Astrocyte (in vitro differentiated cells and primary cell): ENCODE data around the gene NOB1.
"Not testable (repeated sequence)": the region's sequence is repeated elsewhere in the genome, so short reads cannot be mapped to it uniquely, and the experiment has no call there.

ENCODE experiments used
- EZH2 ChIP-seq: IDR thresholded peaks from 2 replicates; pipeline ENCODE4 v1.6.1; 2012; ENCODE audit warnings: mild to moderate bottlenecking, low read length, inconsistent platforms; ENCODE audit not compliant: insufficient read depth
- TF ChIP-seq, protein P1 (sequence below): IDR thresholded peaks from 2 replicates; pipeline ENCODE4 v1.5.1; 2011; ENCODE audit warnings: low read depth, mild to moderate bottlenecking, inconsistent platforms, low read length, moderate library complexity; ENCODE audit not compliant: insufficient read depth

DNA sequence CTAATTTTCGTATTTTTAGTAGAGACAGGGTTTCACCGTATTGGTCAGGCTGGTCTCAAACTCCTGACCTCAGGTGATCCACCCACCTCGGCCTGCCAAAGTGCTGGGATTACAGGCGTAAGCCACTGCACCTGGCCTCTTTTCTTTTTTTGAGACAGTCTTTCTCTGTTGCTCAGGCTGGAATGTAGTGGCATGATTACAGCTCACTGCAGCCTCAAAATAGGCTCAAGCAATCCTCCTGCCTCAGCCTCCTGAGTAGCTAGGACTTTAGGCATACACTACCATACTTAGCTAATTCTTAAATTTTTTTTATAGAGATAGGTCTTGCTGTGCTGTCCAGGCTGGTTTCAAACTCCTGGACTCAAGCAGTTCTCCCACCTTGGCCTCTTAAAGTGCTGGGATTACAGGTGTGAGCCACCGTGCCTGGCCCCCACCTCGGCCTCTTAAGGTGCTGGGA, 36.7 kb upstream of the NOB1 start:
- TF ChIP-seq, protein P1, sequence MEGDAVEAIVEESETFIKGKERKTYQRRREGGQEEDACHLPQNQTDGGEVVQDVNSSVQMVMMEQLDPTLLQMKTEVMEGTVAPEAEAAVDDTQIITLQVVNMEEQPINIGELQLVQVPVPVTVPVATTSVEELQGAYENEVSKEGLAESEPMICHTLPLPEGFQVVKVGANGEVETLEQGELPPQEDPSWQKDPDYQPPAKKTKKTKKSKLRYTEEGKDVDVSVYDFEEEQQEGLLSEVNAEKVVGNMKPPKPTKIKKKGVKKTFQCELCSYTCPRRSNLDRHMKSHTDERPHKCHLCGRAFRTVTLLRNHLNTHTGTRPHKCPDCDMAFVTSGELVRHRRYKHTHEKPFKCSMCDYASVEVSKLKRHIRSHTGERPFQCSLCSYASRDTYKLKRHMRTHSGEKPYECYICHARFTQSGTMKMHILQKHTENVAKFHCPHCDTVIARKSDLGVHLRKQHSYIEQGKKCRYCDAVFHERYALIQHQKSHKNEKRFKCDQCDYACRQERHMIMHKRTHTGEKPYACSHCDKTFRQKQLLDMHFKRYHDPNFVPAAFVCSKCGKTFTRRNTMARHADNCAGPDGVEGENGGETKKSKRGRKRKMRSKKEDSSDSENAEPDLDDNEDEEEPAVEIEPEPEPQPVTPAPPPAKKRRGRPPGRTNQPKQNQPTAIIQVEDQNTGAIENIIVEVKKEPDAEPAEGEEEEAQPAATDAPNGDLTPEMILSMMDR: not testable (repeated sequence)
- TF ChIP-seq EZH2: not testable (repeated sequence)
